Ishikawa (cell line): ENCODE results near the gene CCNJ.

ENCODE experiments used
- CEBPB ChIP-seq: IDR thresholded peaks from 2 replicates; pipeline ENCODE4 v1.6.1; 2012
- CREB1 ChIP-seq: IDR thresholded peaks from 2 replicates; pipeline ENCODE4 v1.6.1; 2012; ENCODE audit warnings: low read depth
- EGR1 ChIP-seq: IDR thresholded peaks from 2 replicates; pipeline ENCODE4 v1.6.1; 2012
- EP300 ChIP-seq: IDR thresholded peaks from 2 replicates; pipeline ENCODE4 v1.6.1; 2012; ENCODE audit warnings: borderline replicate concordance
- FOXM1 ChIP-seq: IDR thresholded peaks from 2 replicates; pipeline ENCODE4 v1.6.1; 2012; ENCODE audit warnings: low read depth, borderline replicate concordance
- NFIC ChIP-seq: IDR thresholded peaks from 2 replicates; pipeline ENCODE4 v1.6.1; 2012
- RAD21 ChIP-seq: IDR thresholded peaks from 2 replicates; pipeline ENCODE4 v1.6.1; 2012; ENCODE audit warnings: low read depth
- TAF1 ChIP-seq: IDR thresholded peaks from 2 replicates; pipeline ENCODE4 v1.6.1; 2012; ENCODE audit warnings: low read depth, mild to moderate bottlenecking
- TCF12 ChIP-seq: IDR thresholded peaks from 2 replicates; pipeline ENCODE4 v1.6.1; 2012; ENCODE audit warnings: low read depth
- TEAD4 ChIP-seq: IDR thresholded peaks from 2 replicates; pipeline ENCODE4 v1.6.1; 2012
- YY1 ChIP-seq: IDR thresholded peaks from 2 replicates; pipeline ENCODE4 v1.6.1; 2012; ENCODE audit warnings: low read depth
- ZBTB7A ChIP-seq: IDR thresholded peaks from 2 replicates; pipeline ENCODE4 v1.6.1; 2012; ENCODE audit warnings: low read depth
- TF ChIP-seq, protein P1 (sequence below): IDR thresholded peaks from 2 replicates; pipeline ENCODE4 v1.6.1; 2012
- TF ChIP-seq, protein P2 (sequence below): IDR thresholded peaks from 2 replicates; pipeline ENCODE4 v1.6.1; 2012; ENCODE audit warnings: low read depth, mild to moderate bottlenecking
- TF ChIP-seq, protein P3 (sequence below): IDR thresholded peaks from 2 replicates; pipeline ENCODE4 v1.6.1; 2012

Gene CCNJ

DNA sequence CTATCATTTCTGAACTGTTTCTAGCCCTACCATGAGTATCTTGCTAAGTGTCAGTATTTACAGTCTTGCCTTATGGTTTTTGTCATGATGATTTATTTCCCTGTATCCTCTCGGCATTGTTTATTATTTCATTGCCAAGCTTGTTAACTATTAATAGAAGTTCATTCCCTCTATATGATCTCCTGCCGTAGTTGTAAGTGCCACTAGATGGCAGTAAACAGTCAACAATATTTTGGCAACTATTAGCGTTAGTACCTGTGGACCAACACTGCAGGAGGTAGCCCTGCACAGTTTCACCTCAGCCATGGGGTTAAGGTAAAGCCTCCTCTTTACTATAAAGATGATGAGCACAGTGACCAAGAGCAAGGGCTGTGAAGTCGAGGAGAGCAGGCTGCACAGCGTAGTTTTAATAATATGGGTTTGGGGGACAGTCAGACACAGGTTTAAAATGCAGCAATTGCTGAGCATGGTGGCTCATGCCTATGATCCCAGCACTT is 26.1 kb upstream of the CCNJ start:
- TF ChIP-seq EP300 (no peak), NFIC (peak; percentile 14; the same call in 1 of the 2 replicates), RAD21 (peak; percentile 93), TEAD4 (no peak), TAF1 (no peak)
- TF ChIP-seq, protein P1, sequence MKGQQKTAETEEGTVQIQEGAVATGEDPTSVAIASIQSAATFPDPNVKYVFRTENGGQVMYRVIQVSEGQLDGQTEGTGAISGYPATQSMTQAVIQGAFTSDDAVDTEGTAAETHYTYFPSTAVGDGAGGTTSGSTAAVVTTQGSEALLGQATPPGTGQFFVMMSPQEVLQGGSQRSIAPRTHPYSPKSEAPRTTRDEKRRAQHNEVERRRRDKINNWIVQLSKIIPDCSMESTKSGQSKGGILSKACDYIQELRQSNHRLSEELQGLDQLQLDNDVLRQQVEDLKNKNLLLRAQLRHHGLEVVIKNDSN: no peak

DNA sequence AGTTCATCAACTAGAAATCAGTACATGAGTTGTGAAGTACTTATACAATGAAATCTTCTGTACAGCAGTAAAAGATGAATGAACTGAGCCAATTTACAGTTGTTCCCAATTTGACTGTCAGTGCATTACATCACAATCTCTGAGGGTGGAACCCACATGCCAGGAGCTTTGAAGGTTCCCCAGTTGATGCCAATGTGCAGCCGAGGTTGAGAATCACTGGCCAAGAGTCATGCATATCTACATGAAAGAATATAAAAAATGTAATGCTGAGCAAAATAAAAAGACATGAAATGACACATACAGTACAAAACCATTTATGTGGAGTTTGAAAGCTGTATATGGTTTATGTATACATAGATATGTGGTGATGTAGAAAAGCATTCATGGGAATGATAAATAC is 22.1 kb upstream of the CCNJ start:
- TF ChIP-seq TCF12 (no peak), YY1 (no peak), CEBPB (no peak), RAD21 (no peak), FOXM1 (no peak), CREB1 (no peak), TAF1 (no peak), EGR1 (no peak), ZBTB7A (no peak), NFIC (no peak), TEAD4 (no peak), EP300 (no peak)
- TF ChIP-seq, protein P1: no peak
- TF ChIP-seq, protein P2, sequence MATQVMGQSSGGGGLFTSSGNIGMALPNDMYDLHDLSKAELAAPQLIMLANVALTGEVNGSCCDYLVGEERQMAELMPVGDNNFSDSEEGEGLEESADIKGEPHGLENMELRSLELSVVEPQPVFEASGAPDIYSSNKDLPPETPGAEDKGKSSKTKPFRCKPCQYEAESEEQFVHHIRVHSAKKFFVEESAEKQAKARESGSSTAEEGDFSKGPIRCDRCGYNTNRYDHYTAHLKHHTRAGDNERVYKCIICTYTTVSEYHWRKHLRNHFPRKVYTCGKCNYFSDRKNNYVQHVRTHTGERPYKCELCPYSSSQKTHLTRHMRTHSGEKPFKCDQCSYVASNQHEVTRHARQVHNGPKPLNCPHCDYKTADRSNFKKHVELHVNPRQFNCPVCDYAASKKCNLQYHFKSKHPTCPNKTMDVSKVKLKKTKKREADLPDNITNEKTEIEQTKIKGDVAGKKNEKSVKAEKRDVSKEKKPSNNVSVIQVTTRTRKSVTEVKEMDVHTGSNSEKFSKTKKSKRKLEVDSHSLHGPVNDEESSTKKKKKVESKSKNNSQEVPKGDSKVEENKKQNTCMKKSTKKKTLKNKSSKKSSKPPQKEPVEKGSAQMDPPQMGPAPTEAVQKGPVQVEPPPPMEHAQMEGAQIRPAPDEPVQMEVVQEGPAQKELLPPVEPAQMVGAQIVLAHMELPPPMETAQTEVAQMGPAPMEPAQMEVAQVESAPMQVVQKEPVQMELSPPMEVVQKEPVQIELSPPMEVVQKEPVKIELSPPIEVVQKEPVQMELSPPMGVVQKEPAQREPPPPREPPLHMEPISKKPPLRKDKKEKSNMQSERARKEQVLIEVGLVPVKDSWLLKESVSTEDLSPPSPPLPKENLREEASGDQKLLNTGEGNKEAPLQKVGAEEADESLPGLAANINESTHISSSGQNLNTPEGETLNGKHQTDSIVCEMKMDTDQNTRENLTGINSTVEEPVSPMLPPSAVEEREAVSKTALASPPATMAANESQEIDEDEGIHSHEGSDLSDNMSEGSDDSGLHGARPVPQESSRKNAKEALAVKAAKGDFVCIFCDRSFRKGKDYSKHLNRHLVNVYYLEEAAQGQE: no peak
- TF ChIP-seq, protein P3, sequence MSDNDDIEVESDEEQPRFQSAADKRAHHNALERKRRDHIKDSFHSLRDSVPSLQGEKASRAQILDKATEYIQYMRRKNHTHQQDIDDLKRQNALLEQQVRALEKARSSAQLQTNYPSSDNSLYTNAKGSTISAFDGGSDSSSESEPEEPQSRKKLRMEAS: no peak

DNA sequence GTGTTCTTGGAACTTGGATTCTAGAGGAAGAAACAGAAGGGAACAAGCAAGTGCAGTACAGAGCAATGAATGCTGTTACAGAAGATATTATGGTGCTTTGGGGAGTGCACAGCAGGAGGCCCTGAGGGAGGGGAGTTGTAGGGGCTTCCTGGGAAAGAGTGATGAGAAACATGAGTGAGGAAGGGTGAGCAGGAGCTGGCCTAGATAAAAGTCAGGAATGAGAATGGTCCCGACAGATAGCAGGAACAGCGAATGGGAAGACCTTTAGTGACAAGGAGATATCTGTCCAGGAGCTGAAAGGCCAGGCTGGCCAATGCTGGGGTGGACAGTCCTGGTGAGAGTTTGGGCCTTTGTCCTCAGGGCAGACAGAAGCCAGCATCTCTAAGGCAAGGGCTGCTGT is 20.6 kb upstream of the CCNJ start:
- no peak for TF ChIP-seq CEBPB
- TF ChIP-seq RAD21: no peak
- no peak for TF ChIP-seq YY1
- TF ChIP-seq NFIC: no peak
- TF ChIP-seq, protein P3: no peak
- TF ChIP-seq, protein P1: no peak
- no peak for TF ChIP-seq ZBTB7A
- TF ChIP-seq, protein P2: no peak
- TF ChIP-seq EGR1: no peak
- TF ChIP-seq TAF1: no peak
- no peak for TF ChIP-seq CREB1
- TF ChIP-seq TCF12: no peak
- TF ChIP-seq TEAD4: no peak
- TF ChIP-seq FOXM1: no peak

DNA sequence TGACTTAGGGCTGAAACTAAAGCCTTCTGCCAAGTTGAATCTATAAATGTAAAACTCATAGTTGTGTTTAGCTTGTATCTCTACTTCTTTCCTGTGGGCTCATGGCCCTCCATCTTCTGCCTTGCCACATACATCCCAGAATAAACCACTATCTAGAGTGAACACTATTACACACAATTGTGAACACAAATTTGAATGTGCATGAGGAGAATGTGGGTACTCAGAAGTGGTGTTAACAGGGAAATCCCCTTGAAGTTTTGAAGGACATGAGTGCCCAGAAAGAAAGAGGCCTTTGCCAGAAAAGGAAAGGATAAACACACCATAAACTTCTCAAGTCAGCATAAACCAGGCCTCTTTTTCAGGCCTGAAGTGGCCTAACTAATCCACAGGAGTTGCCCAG is 20.2 kb upstream of the CCNJ start:
- no peak for TF ChIP-seq TCF12
- no peak for TF ChIP-seq TAF1
- no peak for TF ChIP-seq NFIC
- TF ChIP-seq EGR1: no peak
- no peak for TF ChIP-seq TEAD4
- TF ChIP-seq RAD21: no peak
- no peak for TF ChIP-seq ZBTB7A
- no peak for TF ChIP-seq CEBPB
- TF ChIP-seq FOXM1: no peak
- no peak for TF ChIP-seq EP300
- TF ChIP-seq, protein P1: no peak
- no peak for TF ChIP-seq CREB1
- TF ChIP-seq YY1: no peak

DNA sequence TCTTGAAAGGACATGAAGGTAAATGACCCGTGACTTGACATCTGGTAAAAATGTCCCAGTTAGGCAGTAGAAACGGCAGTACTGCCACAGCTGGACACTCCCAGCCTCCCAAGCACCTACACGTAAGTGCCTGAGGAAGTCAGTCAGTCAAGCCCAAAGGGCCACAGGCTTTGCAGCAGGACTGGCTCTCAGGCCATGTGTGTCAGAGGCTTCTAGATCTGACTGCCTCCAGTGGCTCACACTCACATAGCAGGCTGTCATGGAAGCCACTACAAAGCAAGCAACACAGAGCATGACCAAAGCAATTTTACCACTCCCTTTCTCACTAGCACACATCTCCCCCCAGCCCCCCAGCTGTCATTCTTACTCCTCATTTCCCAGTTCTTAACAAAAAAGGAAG is 17.8 kb upstream of the CCNJ start:
- TF ChIP-seq TEAD4 (no peak), RAD21 (0 out of 2 replicates have a peak, but pooled peaks have one; percentile 4)

DNA sequence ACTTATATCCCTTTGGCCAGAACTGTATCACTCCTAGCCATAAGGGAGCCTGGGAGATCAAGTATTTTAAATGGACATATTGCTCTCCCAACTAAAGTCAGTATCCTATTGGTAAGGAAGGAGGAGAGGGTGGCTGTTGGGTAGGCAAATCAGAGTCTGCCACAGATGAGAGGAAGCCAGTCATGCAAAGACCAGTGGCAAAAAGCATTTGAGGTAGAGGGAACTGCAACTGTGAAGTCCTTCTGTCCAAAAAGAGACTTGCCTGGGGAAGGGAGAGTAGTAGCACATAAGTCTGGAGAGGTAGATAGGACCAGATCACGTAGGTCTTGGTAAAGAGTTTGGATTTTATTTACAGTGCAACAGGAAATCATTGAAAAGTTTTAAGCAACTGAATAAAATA is 8.8 kb upstream of the CCNJ start:
- no peak for TF ChIP-seq TAF1
- TF ChIP-seq, protein P2: no peak
- TF ChIP-seq ZBTB7A: no peak
- no peak for TF ChIP-seq NFIC
- no peak for TF ChIP-seq TEAD4
- TF ChIP-seq, protein P1: no peak
- TF ChIP-seq TCF12: no peak
